Subcutaneous adipose tissue (tissue), 4 donors: Measurements from ENCODE around the gene SORL1. TPM values are rescaled to one million over a fixed set of nuclear protein-coding genes. Genes with fewer than 3 reads are reported as not detected.

Experiments
- CTCF ChIP-seq: fragments of 450-650 bp; IDR thresholded peaks from one replicate; pipeline ENCODE4 v1.5.1; 2016; ENCODE audit warnings: low read depth, mild to moderate bottlenecking, control low read depth, antibody characterized with exemption, moderate library complexity
- total RNA-seq, 4 donors: library from RNA; depleted of rRNA; stranded (reverse); fragments of >200 nt; gene quantifications; one replicate each; pipeline ENCODE4 v1.1.0, GENCODE V29; 2016

SORL1 gene
- total RNA-seq, 4 donors from 2014 or later, result 4.2 to 10.7 (median 6.6) TPM

- no peak for TF ChIP-seq CTCF
Observed at GRCh38 chr11:121508449-121508848, 56.3 kb downstream of the SORL1 start.

- TF ChIP-seq CTCF, result no peak
Observed at GRCh38 chr11:121510438-121510837, 58.3 kb downstream of the SORL1 start.

GRCh38 chr11:121512468-121513465 lies 60.7 kb downstream of the SORL1 start:
- TF ChIP-seq CTCF, result no peak

- TF ChIP-seq CTCF, result no peak
Observed at GRCh38 chr11:121513807-121514206, 61.7 kb downstream of the SORL1 start.

- no peak for TF ChIP-seq CTCF
Observed at GRCh38 chr11:121514432-121515334, 62.6 kb downstream of the SORL1 start.

- no peak for TF ChIP-seq CTCF
Observed at GRCh38 chr11:121515335-121515671, 63.2 kb downstream of the SORL1 start.

GRCh38 chr11:121517996-121518395 lies 65.9 kb downstream of the SORL1 start:
- no peak for TF ChIP-seq CTCF
